ENCODE results near the gene CDC42BPA. TPM values are rescaled to one million over a fixed set of nuclear protein-coding genes. Genes with fewer than 3 reads are reported as not detected.

CDC42BPA gene
- total and polyA plus RNA-seq, 3 donors from 2014 or later, result 39.9 to 109 (median 105) TPM

- TF ChIP-seq POLR2A (IDR thresholded peaks at IDR 0.05) (no peak), CTCF (IDR thresholded peaks at IDR 0.05) (no peak)
- WGBS, 2 donors, result 97 to 99% methylated on average over 5 of the region's 5 CpGs
- H3K36me3 ChIP-seq (ENCODE audit: low read depth, missing control alignments), result no peaks in the 10 kb centered on the region
- no peaks in the 10 kb centered on the region for H3K27me3 ChIP-seq
- no peak overlapping the region for H3K27ac ChIP-seq
- intact Hi-C loops (cut with DNase I; ENCODE audit: low total_unique reads), result no loop called here
- DNase-seq, result no peak
- no peaks in the 10 kb centered on the region for H3K9me3 ChIP-seq
- H3K4me1 ChIP-seq, result no peaks in the 10 kb centered on the region
- H3K4me3 ChIP-seq, result no peak overlapping the region
Measured at GRCh38 chr1:227010645-227011044, 307.6 kb downstream of the CDC42BPA start.

GRCh38 chr1:227009937-227010336 is 308.4 kb downstream of the CDC42BPA start:
- Histone ChIP-seq H3K9me3 (no peaks in the 10 kb centered on the region), H3K27ac (no peak overlapping the region), H3K4me3 (no peak overlapping the region), H3K36me3 (ENCODE audit: low read depth, missing control alignments) (no peaks in the 10 kb centered on the region), H3K4me1 (no peaks in the 10 kb centered on the region), H3K27me3 (no peaks in the 10 kb centered on the region)
- TF ChIP-seq CTCF (IDR thresholded peaks at IDR 0.05) (no peak), POLR2A (IDR thresholded peaks at IDR 0.05) (no peak)
- intact Hi-C loops (cut with DNase I; ENCODE audit: low total_unique reads), result no loop called here
- no peak for DNase-seq

- H3K4me3 ChIP-seq, result no peak overlapping the region
- H3K27me3 ChIP-seq, result no peaks in the 10 kb centered on the region
- DNase-seq, result no peak
- H3K36me3 ChIP-seq (ENCODE audit: low read depth, missing control alignments), result no peaks in the 10 kb centered on the region
- intact Hi-C loops (cut with DNase I; ENCODE audit: low total_unique reads), result no loop called here
- H3K27ac ChIP-seq, result no peak overlapping the region
- no peaks in the 10 kb centered on the region for H3K9me3 ChIP-seq
- H3K4me1 ChIP-seq, result no peaks in the 10 kb centered on the region
- TF ChIP-seq CTCF (IDR thresholded peaks at IDR 0.05), result no peak
- no peak for TF ChIP-seq POLR2A (IDR thresholded peaks at IDR 0.05)
- WGBS, 2 donors, result 86 to 93% methylated on average over 2 to 5 of the region's 5 CpGs
Measured at GRCh38 chr1:227006226-227006796, 312.0 kb downstream of the CDC42BPA start.

- intact Hi-C loops (cut with DNase I; ENCODE audit: low total_unique reads), result no loop called here
- Histone ChIP-seq H3K9me3 (no peaks in the 10 kb centered on the region), H3K4me1 (no peaks in the 10 kb centered on the region), H3K36me3 (ENCODE audit: low read depth, missing control alignments) (no peaks in the 10 kb centered on the region), H3K27me3 (no peaks in the 10 kb centered on the region), H3K27ac (no peak overlapping the region), H3K4me3 (no peak overlapping the region)
- DNase-seq, result no peak
- TF ChIP-seq POLR2A (IDR thresholded peaks at IDR 0.05) (no peak), CTCF (IDR thresholded peaks at IDR 0.05) (no peak)
- WGBS, 2 donors, result 92 to 94% methylated on average over 8 of the region's 8 CpGs
Measured at GRCh38 chr1:227004796-227005195, 313.5 kb downstream of the CDC42BPA start.

- DNase-seq, result no peak
- H3K36me3 ChIP-seq (ENCODE audit: low read depth, missing control alignments), result no peaks in the 10 kb centered on the region
- intact Hi-C loops (cut with DNase I; ENCODE audit: low total_unique reads), result no loop called here
Measured at GRCh38 chr1:227003165-227003564, 315.1 kb downstream of the CDC42BPA start.

More at GRCh38 chr1:227003165-227003564, 315.1 kb downstream of the CDC42BPA start:
- WGBS, 2 donors, result 91 to 95% methylated on average over 8 of the region's 8 CpGs
- no peak overlapping the region for H3K4me3 ChIP-seq
- no peaks in the 10 kb centered on the region for H3K27me3 ChIP-seq
- TF ChIP-seq POLR2A (IDR thresholded peaks at IDR 0.05) (no peak), CTCF (IDR thresholded peaks at IDR 0.05) (no peak)
- H3K9me3 ChIP-seq, result no peaks in the 10 kb centered on the region
- no peaks in the 10 kb centered on the region for H3K4me1 ChIP-seq
- H3K27ac ChIP-seq, result no peak overlapping the region

All from testis (tissue), 3 donors.